Loucy (cell line): Measurements from ENCODE around the gene NOBOX.
"Not testable (repeated sequence)": the region's sequence is repeated elsewhere in the genome, so short reads cannot be mapped to it uniquely, and the experiment has no call there.

Source experiments
- CTCF ChIP-seq: fragments of 200-600 bp; sonication (generic); conservative IDR thresholded peaks from 2 replicates; pipeline ENCODE4 v1.5.1; 2014; ENCODE audit warnings: mild to moderate bottlenecking, antibody characterized with exemption, low read length
- EZH2phosphoT487 ChIP-seq: fragments of 200-600 bp; IDR thresholded peaks from 2 replicates; pipeline ENCODE4 v1.6.1; 2018; ENCODE audit warnings: antibody characterized with exemption, mild to moderate bottlenecking, moderate library complexity, borderline replicate concordance

DNA sequence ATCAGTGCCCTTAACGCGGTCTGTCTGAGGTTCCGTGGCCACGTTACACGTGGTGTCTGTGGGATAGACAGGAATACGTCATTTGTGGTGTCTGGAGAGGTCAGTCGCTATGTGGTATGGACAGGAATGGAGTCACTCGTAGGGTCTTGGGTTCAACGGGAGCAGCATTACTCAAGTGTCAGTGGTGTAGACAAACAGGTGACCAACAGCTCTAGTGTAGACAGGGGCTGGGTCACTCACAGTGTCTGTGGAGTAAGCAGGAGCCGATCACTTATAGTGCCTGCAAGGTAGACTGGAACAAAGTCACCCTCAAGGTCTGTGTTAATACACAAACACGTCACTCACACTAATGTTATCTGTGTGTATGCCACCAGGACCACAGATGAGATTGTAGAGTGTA is 46.6 kb downstream of the NOBOX start:
- not testable (repeated sequence) for TF ChIP-seq CTCF, EZH2phosphoT487
